Measurements from ENCODE around the gene P4HB. TPM values are rescaled to one million over a fixed set of nuclear protein-coding genes. Genes with fewer than 3 reads are reported as not detected.

The P4HB gene
- total RNA-seq, 4 donors from 2014 or later, result 548 to 1,124 (median 681) TPM

GRCh38 chr17:81903896-81904599 is 43.7 kb upstream of the P4HB start:
- DNase-seq, result no peak
- TF ChIP-seq CTCF (IDR thresholded peaks at IDR 0.05) (no peak), POLR2A (IDR thresholded peaks at IDR 0.05) (no peak)
- Histone ChIP-seq H3K4me1 (peaks cover 0 to 14% of the 10 kb centered on the region in 2 donors), H3K27me3 (no peaks in the 10 kb centered on the region), H3K4me3 (replicated peaks in 1 of 3) (no peak overlapping the region), H3K27ac (no peak overlapping the region), H3K9me3 (no peaks in the 10 kb centered on the region), H3K36me3 (peaks cover 0 to 12% of the 10 kb centered on the region in 2 donors)
- intact Hi-C loops (cut with DNase I), result no loop called here
- 92 to 96% methylated on average over 18 to 21 of the region's 24 CpGs for whole genome bisulfite sequencing, 2 donors

GRCh38 chr17:81903415-81903831 is 43.1 kb upstream of the P4HB start:
- Histone ChIP-seq H3K4me3 (replicated peaks in 1 of 3) (no peak overlapping the region), H3K9me3 (no peaks in the 10 kb centered on the region), H3K27me3 (no peaks in the 10 kb centered on the region), H3K36me3 (peaks cover 3 to 16% of the 10 kb centered on the region in 2 donors), H3K4me1 (peaks cover 0 to 14% of the 10 kb centered on the region in 2 donors), H3K27ac (no peak overlapping the region)
- 97% methylated on average over 6 to 7 of the region's 10 CpGs for WGBS, 2 donors
- intact Hi-C loops (cut with DNase I), result no loop called here
- TF ChIP-seq CTCF (IDR thresholded peaks at IDR 0.05) (no peak), POLR2A (IDR thresholded peaks at IDR 0.05) (no peak)
- DNase-seq, result no peak

GRCh38 chr17:81902653-81903414 is 42.5 kb upstream of the P4HB start:
- no peak overlapping the region for H3K27ac ChIP-seq
- no peaks in the 10 kb centered on the region for H3K27me3 ChIP-seq
- intact Hi-C loops (cut with DNase I), result no loop called here
- H3K4me1 ChIP-seq, result peaks cover 0 to 14% of the 10 kb centered on the region in 2 donors
- 25 to 57% methylated on average over 14 to 17 of the region's 47 CpGs for WGBS, 2 donors
- peaks cover 9 to 22% of the 10 kb centered on the region in 2 donors for H3K36me3 ChIP-seq
- H3K9me3 ChIP-seq, result no peaks in the 10 kb centered on the region
- no peak for TF ChIP-seq POLR2A (IDR thresholded peaks at IDR 0.05)
- TF ChIP-seq CTCF (IDR thresholded peaks at IDR 0.05), result no peak
- H3K4me3 ChIP-seq (replicated peaks in 1 of 3), result peak overlapping the region in 1 of 3 donors; percentile 28
- no peak for DNase-seq

- no peaks in the 10 kb centered on the region for H3K27me3 ChIP-seq
- peaks cover 0 to 14% of the 10 kb centered on the region in 2 donors for H3K4me1 ChIP-seq
- no peaks in the 10 kb centered on the region for H3K9me3 ChIP-seq
- DNase-seq, result peak; percentile 48 to 54
- no peak within 1 kb of the TSS for H3K27ac ChIP-seq
- intact Hi-C loops (cut with DNase I), result no loop called here
- TF ChIP-seq CTCF (IDR thresholded peaks at IDR 0.05) (no peak), POLR2A (IDR thresholded peaks at IDR 0.05) (no peak)
- peak within 1 kb of the TSS in 1 of 3 donors; percentile 28 for H3K4me3 ChIP-seq (replicated peaks in 1 of 3)
- no CpG with 5 or more reads among the region's 79 CpGs for WGBS, 2 donors
- peaks cover 12 to 18% of the 10 kb centered on the region in 2 donors for H3K36me3 ChIP-seq
These were observed 41.8 kb upstream of the P4HB start, which contains the start of gene NPB for GRCh38 chr17:81902023-81902652. Gene NPB (plus strand): TSS chr17:81902238. CDS start chr17:81902278, 40 bp downstream.
